ENCODE measurements around the gene SPNS2.

The SPNS2 gene

GRCh38 chr17:4551796-4552525 lies 53.3 kb downstream of the SPNS2 start:
- DNase-seq = no peak

GRCh38 chr17:4553669-4554068 lies 55.0 kb downstream of the SPNS2 start:
- no peak for DNase-seq

GRCh38 chr17:4554441-4554996 lies 55.8 kb downstream of the SPNS2 start:
- no peak for DNase-seq

- DNase-seq = peak; percentile 95
These were observed 56.5 kb downstream of the SPNS2 start, which contains the start of gene MYBBP1A for GRCh38 chr17:4554997-4555799. Gene MYBBP1A, minus strand, starts transcription at chr17:4555384. Its CDS starts 60 bp downstream, at chr17:4555324.

- no peak for DNase-seq
These were observed 57.4 kb downstream of the SPNS2 start for GRCh38 chr17:4555873-4556759.

GRCh38 chr17:4556996-4557395 lies 58.3 kb downstream of the SPNS2 start:
- DNase-seq = no peak

- DNase-seq = no peak
These were observed 59.1 kb downstream of the SPNS2 start for GRCh38 chr17:4557626-4558346.

GRCh38 chr17:4558347-4558971 lies 59.8 kb downstream of the SPNS2 start:
- DNase-seq = no peak

GRCh38 chr17:4559139-4559791 lies 60.6 kb downstream of the SPNS2 start:
- DNase-seq = no peak

GRCh38 chr17:4559966-4560365 lies 61.3 kb downstream of the SPNS2 start:
- no peak for DNase-seq

- no peak for DNase-seq
These were observed 61.7 kb downstream of the SPNS2 start, which contains the start of gene GGT6 for GRCh38 chr17:4560421-4560820. Gene GGT6, minus strand, starts transcription at chr17:4560577. Its CDS starts 56 bp downstream, at chr17:4560521.

- DNase-seq = no peak
These were observed 62.2 kb downstream of the SPNS2 start for GRCh38 chr17:4560837-4561256.

- no peak for DNase-seq
These were observed 63.6 kb downstream of the SPNS2 start for GRCh38 chr17:4562015-4562969.

GRCh38 chr17:4565209-4566141 lies 66.8 kb downstream of the SPNS2 start:
- peak; percentile 39 for DNase-seq

GRCh38 chr17:4566785-4567184 lies 68.1 kb downstream of the SPNS2 start:
- no peak for DNase-seq

- DNase-seq = no peak
These were observed 70.9 kb downstream of the SPNS2 start for GRCh38 chr17:4569591-4569990.

GRCh38 chr17:4572131-4572530 lies 73.5 kb downstream of the SPNS2 start:
- DNase-seq = no peak

GRCh38 chr17:4573115-4573514 lies 74.4 kb downstream of the SPNS2 start:
- no peak for DNase-seq

All from central memory CD4-positive, alpha-beta T cell (primary cell).